ENCODE results near the gene B4GALNT3.

The B4GALNT3 gene

DNA sequence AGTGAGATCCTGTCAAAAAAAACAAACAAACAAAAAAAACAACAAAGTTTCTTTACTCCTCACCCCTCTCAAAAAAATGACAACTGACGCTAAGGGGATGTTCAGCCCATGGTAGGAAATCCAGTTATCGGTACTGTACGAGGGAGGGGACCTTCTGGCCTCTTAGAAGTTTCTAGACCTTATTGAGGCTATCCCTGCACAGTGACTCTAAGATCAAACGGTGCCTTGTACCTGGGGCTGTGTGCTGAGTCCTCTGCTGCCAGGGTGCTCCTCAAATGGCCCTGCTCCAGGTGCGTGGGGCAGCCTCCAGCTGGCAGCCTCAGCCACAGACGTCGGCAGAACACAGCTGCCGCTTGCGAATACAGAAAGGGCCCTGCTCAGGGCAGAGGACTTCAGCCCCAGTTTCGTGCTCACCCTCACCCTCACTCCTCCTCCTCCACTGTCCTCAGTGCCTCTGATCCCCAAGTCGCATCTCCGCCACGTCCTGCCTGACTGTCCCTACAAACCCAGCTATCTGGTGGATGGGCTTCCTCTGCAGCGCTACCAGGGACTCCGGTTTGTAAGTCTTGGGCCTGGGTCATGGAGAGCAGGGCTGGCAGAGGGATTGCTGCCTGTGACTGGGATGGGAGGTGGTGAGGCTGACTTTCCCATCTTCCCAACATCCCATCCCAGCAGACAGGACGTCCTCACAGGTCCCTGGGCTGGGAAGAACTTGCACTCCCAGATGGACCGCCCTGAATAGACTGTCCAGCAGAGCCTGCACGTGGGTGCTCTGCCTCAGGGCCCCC, 90.9 kb downstream of the B4GALNT3 start:
- TF ChIP-seq MYC (IDR thresholded peaks at IDR 0.05; ENCODE audit: low read depth, low read length) (no peak), POLR2A (IDR thresholded peaks at IDR 0.05; ENCODE audit: extremely low read depth, insufficient read length) (no peak)
- TF ChIP-seq, protein P1, sequence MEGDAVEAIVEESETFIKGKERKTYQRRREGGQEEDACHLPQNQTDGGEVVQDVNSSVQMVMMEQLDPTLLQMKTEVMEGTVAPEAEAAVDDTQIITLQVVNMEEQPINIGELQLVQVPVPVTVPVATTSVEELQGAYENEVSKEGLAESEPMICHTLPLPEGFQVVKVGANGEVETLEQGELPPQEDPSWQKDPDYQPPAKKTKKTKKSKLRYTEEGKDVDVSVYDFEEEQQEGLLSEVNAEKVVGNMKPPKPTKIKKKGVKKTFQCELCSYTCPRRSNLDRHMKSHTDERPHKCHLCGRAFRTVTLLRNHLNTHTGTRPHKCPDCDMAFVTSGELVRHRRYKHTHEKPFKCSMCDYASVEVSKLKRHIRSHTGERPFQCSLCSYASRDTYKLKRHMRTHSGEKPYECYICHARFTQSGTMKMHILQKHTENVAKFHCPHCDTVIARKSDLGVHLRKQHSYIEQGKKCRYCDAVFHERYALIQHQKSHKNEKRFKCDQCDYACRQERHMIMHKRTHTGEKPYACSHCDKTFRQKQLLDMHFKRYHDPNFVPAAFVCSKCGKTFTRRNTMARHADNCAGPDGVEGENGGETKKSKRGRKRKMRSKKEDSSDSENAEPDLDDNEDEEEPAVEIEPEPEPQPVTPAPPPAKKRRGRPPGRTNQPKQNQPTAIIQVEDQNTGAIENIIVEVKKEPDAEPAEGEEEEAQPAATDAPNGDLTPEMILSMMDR (IDR thresholded peaks at IDR 0.05; ENCODE audit: low read depth, low read length) = no peak
- TF ChIP-seq, protein P2, sequence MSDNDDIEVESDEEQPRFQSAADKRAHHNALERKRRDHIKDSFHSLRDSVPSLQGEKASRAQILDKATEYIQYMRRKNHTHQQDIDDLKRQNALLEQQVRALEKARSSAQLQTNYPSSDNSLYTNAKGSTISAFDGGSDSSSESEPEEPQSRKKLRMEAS (IDR thresholded peaks at IDR 0.05; ENCODE audit: low read depth, low read length) = no peak
- no peak for DNase-seq (ENCODE audit: low read depth)
- no peak overlapping the region for H3K4me3 ChIP-seq (ENCODE audit: low read depth, low read length)

DNA sequence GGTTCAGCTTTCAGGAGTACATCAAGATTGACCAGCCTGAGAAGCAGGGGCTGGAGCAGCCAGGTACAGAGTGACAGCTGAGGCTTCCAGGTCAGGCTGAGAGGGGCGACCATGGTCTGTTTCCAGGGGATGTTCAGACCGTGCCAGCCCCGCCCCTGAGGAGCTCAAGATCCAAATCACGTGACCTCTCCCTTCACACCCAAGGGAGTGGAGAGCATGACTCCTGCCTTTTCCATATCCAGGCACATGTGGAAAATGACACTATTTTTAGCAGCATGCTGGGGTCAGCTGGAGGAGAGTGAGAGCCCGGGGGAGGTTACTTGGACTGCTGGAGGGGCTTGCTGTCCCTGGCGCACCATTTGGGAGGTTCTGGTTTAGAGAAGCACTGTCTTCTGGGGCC, 92.7 kb downstream of the B4GALNT3 start:
- DNase-seq (ENCODE audit: low read depth) = no peak
- no peak overlapping the region for H3K4me3 ChIP-seq (ENCODE audit: low read depth, low read length)
- TF ChIP-seq MYC (IDR thresholded peaks at IDR 0.05; ENCODE audit: low read depth, low read length) = no peak
- TF ChIP-seq, protein P1 (IDR thresholded peaks at IDR 0.05; ENCODE audit: low read depth, low read length) = no peak
- TF ChIP-seq POLR2A (IDR thresholded peaks at IDR 0.05; ENCODE audit: extremely low read depth, insufficient read length) = no peak
- TF ChIP-seq, protein P2 (IDR thresholded peaks at IDR 0.05; ENCODE audit: low read depth, low read length) = no peak

DNA sequence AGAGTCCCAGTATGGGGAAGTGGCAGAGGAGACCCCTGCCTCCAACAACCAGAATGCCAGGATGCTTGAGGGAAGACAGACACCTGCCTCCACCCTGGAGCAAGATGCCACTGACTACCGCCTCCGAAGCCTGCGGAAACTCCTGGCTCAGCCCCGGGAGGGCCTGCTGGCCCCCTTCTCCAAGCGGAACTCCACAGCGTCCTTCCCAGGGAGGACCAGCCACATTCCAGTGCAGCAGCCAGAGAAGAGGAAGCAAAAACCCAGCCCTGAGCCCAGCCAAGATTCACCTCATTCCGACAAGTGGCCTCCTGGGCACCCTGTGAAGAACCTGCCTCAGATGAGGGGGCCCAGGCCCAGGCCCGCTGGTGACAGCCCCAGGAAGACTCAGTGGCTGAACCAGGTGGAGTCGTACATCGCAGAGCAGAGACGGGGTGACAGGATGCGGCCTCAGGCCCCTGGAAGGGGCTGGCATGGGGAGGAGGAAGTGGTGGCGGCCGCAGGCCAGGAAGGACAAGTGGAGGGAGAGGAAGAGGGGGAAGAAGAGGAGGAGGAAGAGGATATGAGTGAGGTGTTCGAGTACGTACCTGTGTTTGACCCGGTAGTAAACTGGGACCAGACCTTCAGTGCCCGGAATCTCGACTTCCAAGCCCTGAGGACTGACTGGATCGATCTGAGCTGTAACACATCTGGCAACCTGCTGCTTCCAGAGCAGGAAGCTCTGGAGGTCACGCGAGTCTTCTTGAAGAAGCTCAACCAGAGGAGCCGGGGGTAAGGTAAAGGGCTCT, 93.7 kb downstream of the B4GALNT3 start:
- no peak for DNase-seq (ENCODE audit: low read depth)
- TF ChIP-seq, protein P1 (IDR thresholded peaks at IDR 0.05; ENCODE audit: low read depth, low read length) = no peak
- TF ChIP-seq MYC (IDR thresholded peaks at IDR 0.05; ENCODE audit: low read depth, low read length) = no peak
- TF ChIP-seq, protein P2 (IDR thresholded peaks at IDR 0.05; ENCODE audit: low read depth, low read length) = no peak
- no peak for TF ChIP-seq POLR2A (IDR thresholded peaks at IDR 0.05; ENCODE audit: extremely low read depth, insufficient read length)
- no peak overlapping the region for H3K4me3 ChIP-seq (ENCODE audit: low read depth, low read length)

DNA sequence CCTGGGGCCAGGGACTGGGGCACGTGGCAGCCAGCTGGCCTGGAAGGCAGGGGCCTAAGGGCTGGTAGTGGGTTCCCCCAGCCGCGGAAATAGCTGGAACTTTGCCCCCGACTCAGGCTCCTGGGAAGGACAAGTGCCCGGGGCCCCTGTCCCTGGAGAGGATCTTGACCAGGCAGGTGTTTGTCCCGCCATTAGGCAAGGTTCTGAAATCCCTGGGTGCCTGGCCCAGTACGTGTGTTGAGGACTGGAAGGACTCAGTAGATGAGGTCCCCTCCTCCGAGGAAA, 94.2 kb downstream of the B4GALNT3 start:
- DNase-seq (ENCODE audit: low read depth) = no peak
- H3K4me3 ChIP-seq (ENCODE audit: low read depth, low read length) = no peak overlapping the region
- TF ChIP-seq, protein P2 (IDR thresholded peaks at IDR 0.05; ENCODE audit: low read depth, low read length) = no peak
- TF ChIP-seq, protein P1 (IDR thresholded peaks at IDR 0.05; ENCODE audit: low read depth, low read length) = no peak
- TF ChIP-seq MYC (IDR thresholded peaks at IDR 0.05; ENCODE audit: low read depth, low read length) (no peak), POLR2A (IDR thresholded peaks at IDR 0.05; ENCODE audit: extremely low read depth, insufficient read length) (no peak)

DNA sequence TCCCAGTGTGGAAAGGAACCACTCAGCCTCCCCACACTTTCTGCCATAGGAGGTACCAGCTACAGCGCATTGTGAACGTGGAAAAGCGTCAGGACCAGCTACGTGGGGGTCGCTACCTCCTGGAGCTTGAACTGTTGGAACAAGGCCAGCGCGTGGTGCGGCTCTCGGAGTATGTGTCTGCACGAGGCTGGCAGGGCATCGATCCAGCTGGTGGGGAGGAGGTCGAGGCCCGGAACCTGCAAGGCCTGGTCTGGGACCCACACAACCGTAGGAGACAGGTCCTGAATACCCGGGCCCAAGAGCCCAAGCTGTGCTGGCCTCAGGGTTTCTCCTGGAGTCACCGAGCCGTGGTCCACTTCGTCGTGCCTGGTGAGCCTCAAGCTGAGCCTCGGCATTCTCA, 96.8 kb downstream of the B4GALNT3 start:
- no peak for TF ChIP-seq MYC (IDR thresholded peaks at IDR 0.05; ENCODE audit: low read depth, low read length)
- no peak for TF ChIP-seq POLR2A (IDR thresholded peaks at IDR 0.05; ENCODE audit: extremely low read depth, insufficient read length)
- TF ChIP-seq, protein P2 (IDR thresholded peaks at IDR 0.05; ENCODE audit: low read depth, low read length) = no peak
- TF ChIP-seq, protein P1 (IDR thresholded peaks at IDR 0.05; ENCODE audit: low read depth, low read length) = no peak
- no peak overlapping the region for H3K4me3 ChIP-seq (ENCODE audit: low read depth, low read length)
- DNase-seq (ENCODE audit: low read depth) = no peak

All from NB4 (cell line).